ENCODE results near the gene RYR3.

RYR3 gene

GRCh38 chr15:33411596-33412540 is 101.1 kb downstream of the RYR3 start:
- H3K4me3 ChIP-seq (ENCODE audit: low read length) = no peak overlapping the region
- TF ChIP-seq CTCF (IDR thresholded peaks at IDR 0.05; ENCODE audit: insufficient read depth, low read depth, low read length, missing control alignments) = no peak
- no peak for DNase-seq (ENCODE audit: low read depth)

GRCh38 chr15:33419701-33420100 is 108.9 kb downstream of the RYR3 start:
- DNase-seq (ENCODE audit: low read depth) = no peak
- no peak overlapping the region for H3K4me3 ChIP-seq (ENCODE audit: low read length)
- TF ChIP-seq CTCF (IDR thresholded peaks at IDR 0.05; ENCODE audit: insufficient read depth, low read depth, low read length, missing control alignments) = no peak

- DNase-seq (ENCODE audit: low read depth) = no peak
- no peak overlapping the region for H3K4me3 ChIP-seq (ENCODE audit: low read length)
- TF ChIP-seq CTCF (IDR thresholded peaks at IDR 0.05; ENCODE audit: insufficient read depth, low read depth, low read length, missing control alignments) = no peak
Measured at GRCh38 chr15:33424025-33424424, 113.3 kb downstream of the RYR3 start.

- DNase-seq (ENCODE audit: low read depth) = peak; percentile 95
- no peak for TF ChIP-seq CTCF (IDR thresholded peaks at IDR 0.05; ENCODE audit: insufficient read depth, low read depth, low read length, missing control alignments)
- no peak overlapping the region for H3K4me3 ChIP-seq (ENCODE audit: low read length)
Measured at GRCh38 chr15:33425142-33425541, 114.4 kb downstream of the RYR3 start.

GRCh38 chr15:33430577-33430976 is 119.8 kb downstream of the RYR3 start:
- no peak overlapping the region for H3K4me3 ChIP-seq (ENCODE audit: low read length)
- TF ChIP-seq CTCF (IDR thresholded peaks at IDR 0.05; ENCODE audit: insufficient read depth, low read depth, low read length, missing control alignments) = no peak
- DNase-seq (ENCODE audit: low read depth) = no peak

GRCh38 chr15:33433821-33434220 is 123.1 kb downstream of the RYR3 start:
- H3K4me3 ChIP-seq (ENCODE audit: low read length) = no peak overlapping the region
- DNase-seq (ENCODE audit: low read depth) = no peak
- no peak for TF ChIP-seq CTCF (IDR thresholded peaks at IDR 0.05; ENCODE audit: insufficient read depth, low read depth, low read length, missing control alignments)

GRCh38 chr15:33438396-33438795 is 127.6 kb downstream of the RYR3 start:
- TF ChIP-seq CTCF (IDR thresholded peaks at IDR 0.05; ENCODE audit: insufficient read depth, low read depth, low read length, missing control alignments) = no peak
- no peak for DNase-seq (ENCODE audit: low read depth)
- H3K4me3 ChIP-seq (ENCODE audit: low read length) = no peak overlapping the region

Data from epithelial cell of esophagus (primary cell).